Measurements from ENCODE around the gene OLFM2.
"Not testable (repeated sequence)": the region's sequence is repeated elsewhere in the genome, so short reads cannot be mapped to it uniquely, and the experiment has no call there.

OLFM2 gene

DNA sequence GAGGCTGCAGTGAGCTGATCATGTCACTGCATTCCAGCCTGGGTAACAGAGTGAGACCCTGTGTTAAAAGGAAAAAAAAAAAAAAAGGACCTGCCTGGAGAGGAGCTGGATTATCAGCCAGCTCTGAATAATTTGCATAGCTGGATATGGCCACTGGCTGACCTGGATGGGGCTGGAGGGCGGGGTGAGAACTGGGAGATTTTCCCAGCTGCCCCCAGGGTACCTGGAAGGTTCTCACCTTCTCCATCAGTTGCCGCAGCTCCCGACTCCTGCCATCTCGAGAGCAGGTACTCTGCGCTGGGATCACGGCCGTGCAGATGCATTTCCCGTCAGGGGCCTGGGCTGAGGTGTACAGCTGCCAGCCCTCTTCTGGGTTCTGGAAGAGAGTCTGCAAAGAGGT, 75.9 kb downstream of the OLFM2 start:
- no peak for DNase-seq

DNA sequence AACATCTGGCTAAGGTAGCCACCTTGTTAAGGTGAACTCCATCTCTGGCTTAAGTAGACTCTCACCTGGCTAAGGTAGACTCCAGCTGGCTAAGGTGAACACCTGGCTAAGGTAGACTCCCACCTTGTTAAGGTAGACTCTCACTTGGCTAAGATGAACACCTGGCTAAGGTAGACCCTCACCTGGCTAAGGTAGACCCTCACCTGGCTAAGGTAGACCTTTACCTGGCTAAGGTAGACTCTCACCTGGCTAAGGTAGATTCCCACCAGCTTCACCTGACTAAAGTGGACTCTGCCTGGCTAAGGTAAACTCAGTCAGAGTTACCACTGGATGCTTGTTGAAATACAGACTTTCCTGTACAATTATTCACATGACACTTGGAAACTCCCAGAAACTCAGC, 77.5 kb downstream of the OLFM2 start:
- DNase-seq: no peak

DNA sequence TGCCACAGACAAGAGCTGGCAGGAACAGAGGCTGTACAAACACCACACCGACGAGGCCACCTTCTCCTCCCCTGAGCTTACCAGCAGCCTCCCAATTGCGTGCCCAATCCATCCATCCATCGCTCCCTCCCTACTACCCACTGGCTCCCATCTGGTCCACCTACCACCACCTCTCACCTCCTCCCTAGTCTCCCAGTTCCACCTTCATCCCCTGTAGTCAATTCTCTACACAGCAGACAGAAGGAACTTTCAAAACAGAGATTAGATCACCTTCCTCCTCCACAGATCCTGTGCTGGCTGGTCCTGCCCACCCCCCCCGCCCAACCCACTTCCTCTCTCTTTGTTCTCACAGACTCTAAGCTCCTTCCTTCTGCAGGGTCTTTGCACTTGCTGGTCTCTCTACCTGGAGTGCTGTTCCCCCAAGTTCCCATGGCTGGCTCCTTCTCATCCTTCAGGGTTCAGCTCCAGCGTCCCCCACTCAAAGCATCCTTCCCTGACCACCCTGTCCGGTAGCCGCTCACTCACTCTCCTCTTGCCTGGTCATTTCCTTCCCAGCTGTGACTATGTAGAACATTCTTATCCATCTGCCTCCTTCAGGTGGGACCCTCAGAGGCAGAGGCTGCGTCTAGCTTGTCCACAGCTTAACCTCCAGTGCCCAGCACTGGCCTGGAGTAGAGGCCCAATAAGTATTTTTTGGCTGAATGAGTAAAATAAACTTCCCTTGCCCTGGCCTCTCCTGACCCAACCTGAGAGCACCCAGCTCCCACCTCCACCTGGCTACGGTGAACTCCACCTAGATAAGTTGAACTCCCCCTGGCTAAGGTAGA, 78.2 kb downstream of the OLFM2 start:
- no peak for DNase-seq

DNA sequence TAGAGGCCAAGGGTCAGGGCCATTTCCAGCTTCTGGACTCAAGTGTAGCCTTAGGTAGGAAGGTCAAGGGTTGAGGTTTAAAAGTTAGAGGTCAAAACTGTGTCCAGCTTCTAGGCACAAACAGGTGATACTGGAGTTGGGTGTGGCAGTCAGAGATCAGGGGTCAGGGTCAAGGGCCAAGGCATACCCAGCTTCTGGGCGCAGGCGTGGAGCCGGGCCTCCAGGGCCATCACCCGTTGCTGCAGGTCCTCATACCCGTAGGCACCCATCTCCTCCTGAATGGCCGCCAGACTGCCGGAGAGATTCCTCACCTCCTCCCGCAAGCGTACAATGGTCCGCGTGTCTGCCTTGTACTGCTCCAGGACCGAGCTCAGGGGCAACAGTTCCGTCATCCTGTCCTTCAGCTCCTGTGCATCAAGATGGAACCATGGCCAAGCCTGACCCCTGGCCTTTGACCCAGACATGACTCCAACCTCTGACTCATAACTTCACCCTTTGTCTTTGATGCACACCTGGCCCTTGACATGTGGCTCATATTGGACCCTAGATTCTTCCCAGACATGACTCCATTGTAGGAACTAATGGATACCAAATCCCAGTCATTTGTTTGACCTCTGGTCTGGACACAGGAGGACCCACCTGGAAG, 79.1 kb downstream of the OLFM2 start:
- no peak for DNase-seq

DNA sequence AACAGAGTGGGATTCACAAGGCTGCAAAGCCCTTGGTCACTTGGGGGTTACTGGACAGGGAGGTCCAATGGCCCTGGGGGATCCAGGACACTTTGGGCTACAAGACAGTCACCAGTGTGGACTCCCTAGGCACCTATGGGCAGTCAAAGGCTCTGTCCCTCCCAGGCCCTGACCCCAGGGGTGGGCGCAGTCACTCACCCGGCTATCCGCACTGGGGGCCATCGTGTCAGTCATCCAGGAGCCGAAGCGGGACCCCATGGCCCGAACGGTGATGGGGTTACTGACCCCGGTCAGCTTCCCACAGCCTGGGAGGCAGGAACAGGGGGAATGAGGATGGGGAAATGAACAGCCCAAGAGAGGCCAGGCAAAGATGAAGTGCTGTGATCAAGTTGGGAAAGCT, 79.7 kb downstream of the OLFM2 start:
- DNase-seq: no peak

DNA sequence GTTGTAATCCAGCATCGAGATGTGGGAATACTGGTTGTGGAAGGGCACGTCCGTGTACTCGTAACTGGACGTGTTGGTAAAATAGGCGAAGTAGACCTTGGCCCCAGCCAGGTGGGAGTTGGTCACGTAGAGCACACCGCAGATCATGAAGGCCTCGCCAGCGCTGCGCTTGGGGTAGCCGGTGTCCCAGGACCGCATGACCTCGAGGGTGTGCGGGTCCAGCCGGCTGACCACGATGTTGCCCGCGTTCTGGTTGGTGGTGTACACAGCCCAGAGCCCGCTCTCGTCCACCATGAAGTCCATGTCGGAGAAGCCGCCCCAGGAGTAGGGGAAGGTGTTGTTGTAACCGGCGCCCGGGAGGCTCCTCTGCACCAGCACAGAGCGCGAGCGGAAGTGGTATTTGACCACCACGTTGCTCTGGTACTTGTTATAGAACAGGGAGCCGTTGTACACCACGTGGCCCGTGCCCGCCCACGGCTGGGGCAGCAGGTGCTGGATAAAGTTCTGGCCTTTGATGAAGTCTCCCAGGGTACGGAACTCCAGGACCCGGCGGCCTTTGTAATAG, 82.0 kb downstream of the OLFM2 start:
- DNase-seq: no peak

DNA sequence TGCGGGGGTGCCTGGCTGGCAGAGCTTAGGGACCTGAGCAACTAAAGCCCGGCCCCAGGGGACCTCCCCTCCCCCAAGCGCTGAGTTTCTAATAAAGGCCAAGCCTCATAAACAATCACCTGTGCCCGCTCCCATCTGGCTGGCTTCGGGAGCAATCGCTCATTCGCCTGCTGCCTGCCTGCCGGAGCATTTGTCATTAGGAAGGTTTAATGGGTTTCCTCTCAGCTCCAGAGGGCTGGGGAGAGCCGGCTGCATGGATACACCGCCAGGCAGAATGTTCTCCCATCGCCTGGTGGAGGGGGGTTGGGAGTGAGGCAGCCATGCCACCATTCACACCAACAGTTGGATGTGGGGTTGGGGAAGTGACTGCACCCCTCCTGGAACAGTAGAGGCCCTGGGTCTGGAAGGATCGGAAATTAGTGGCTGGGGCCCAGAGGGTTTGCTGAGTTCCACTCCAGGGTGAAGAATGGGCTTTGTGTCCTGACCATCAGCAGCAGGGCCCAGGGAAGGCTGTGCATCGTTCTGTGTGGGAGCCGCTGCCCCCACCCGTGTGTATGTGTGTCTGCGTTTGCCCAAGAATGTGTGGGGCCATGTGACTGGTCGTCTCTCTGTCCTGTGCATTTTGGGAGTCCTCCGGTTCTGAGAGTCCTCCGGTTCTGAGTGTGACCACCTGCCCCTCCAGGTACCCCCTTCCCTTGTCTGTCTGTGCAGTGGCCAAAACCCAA, 85.9 kb downstream of the OLFM2 start:
- no peak for DNase-seq

DNA sequence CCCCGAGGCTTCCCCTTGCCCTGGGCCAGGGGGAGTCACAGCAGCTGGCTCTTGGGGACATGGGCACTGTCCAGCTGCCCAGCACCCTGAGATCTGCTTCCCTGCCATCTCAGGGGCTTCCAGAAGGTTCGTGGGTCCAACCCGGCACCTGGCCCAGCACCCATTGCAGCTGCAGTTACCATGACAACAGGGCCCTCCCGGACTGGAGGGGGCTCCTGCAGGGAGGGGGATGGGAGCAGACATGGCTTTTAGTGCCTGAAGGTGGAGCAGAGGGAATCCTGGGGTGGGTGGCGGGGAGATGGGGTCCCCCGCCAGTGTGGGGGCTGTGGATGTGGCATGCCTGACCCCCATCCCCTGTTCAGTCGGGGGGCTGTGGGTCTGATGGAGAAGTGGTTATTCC, 86.5 kb downstream of the OLFM2 start:
- no peak for DNase-seq

DNA sequence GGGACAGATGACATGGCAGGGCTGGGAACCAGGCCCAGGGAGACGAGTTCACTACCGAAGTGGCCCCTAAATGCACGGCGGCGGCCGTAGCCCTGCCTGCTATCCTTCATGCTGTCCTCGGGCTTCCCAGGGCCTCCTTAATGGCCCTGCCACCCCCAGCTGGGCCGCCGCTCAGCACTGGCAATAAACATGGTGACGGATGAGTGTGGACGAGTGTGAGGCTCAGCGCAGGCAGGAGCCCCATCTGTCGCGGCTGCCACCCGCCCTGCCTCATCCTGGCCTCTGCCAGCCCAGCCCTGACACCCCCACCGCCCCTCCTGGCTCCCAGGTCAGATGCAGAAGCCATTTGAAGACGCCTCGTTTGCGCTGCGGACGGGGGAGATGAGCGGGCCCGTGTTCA, 87.6 kb downstream of the OLFM2 start:
- peak in 1 of 2 experiments; percentile 32 for DNase-seq

DNA sequence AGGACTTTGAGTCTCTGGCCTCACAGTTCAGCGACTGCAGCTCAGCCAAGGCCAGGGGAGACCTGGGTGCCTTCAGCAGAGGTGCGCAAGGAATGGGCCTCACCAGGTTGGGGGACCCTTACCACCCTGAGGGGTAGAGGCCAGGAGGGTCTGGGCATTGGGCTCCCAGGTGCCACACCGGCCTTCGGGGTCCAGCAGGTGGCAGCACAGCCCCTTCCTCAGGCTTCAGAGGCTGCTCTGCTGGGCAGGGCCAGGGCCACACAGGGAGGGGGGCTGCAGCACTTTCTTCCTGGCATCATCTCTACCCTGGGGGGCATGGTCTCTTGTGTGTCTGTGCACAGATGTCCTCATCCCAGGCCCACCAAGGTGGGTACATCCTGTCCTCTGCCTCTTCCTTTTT, 88.3 kb downstream of the OLFM2 start:
- DNase-seq: no peak

DNA sequence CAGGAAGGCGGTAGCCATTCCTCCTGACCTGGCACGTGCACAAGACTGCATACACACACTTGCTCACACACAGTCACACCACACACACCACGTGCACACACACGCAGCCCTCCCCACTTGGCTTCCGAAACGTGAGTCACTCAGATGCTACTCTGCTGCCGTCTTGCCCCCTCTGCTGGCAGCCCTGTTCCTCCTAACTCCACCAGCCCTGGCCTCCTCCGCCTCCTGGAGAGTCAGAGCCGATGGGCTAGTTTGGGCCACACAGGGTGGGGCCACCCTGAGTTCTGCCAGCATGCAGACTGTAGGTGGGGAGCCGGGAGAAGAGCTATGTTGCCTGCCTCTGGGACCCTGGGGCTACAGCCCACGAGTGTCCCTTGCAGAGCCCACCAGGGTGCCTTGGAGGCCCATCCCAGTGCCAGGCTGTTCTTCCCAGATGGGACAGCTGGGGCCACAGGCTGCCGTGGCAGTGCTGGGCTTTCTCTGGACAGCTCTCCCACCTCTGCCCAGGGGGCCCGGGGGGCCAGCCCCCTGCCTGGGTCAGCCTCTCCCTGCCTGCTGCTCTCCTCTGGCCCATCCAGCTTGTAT, 89.1 kb downstream of the OLFM2 start:
- no peak for DNase-seq

DNA sequence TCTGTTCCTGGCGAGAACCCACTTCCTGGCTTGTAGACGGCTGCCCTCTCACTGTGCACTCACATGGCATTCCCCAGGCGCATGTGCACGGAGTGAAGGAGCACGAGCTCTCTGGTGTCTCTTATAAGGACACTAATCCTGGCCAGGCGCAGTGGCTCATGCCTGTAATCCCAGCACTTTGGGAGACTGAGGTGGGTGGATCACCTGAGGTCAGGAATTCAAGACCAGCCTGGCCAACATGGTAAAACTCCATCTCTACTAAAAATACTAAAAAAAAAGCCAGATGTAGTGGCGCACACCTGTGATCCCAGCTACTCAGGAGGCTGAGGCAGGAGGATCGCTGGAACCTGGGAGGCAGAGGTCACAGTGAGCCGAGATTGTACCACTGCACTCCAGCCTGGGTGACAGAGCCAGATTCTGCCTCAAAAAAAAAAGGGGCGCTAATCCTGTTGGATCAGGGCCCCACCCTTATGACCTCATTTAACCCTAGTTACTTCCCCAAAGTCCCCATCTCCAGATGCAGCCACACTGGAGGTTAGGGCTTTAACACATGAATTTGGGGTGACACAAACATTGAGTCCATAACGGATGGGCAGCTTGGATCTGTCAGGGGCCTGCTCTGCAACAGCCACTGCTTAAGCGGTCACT, 92.6 kb downstream of the OLFM2 start:
- DNase-seq: not testable (repeated sequence)

DNA sequence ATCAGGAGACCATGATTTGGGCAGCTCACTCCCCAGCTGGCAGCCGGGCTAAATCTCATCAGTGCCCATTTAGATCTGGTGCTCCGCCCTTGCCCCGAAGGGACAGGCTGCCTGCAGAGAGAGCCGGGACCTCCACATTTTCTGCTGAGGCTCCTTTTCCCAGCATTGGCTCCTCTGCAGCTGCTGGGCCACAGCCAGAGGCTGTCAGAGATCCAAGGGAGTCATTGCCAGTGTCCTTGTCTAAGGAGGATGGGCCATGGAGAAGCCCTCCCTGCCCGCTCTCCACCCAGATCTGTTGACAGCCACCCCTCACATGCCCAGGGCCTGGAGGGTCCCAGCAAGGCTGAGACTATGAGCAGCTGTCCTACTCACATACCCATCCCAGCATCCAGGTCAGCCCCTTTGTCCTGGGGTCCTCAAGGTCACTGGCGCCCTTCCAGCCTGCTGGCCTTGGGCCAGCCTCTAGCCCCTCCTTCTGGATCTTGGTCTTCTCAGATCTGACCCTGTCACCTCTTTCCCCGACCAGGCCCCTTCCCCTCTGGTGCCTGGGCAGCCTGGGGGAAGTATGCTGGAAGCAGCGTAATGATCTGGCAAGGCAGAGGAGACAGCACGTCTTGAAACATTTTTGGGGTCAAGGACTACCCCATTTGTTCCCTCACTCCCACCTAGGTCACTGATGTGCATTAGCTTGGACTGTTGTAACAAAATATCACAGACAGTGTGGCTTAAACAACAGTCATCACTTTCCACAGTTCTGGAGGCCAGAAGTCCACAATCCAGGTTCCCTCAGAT, 93.3 kb downstream of the OLFM2 start:
- DNase-seq: no peak

DNA sequence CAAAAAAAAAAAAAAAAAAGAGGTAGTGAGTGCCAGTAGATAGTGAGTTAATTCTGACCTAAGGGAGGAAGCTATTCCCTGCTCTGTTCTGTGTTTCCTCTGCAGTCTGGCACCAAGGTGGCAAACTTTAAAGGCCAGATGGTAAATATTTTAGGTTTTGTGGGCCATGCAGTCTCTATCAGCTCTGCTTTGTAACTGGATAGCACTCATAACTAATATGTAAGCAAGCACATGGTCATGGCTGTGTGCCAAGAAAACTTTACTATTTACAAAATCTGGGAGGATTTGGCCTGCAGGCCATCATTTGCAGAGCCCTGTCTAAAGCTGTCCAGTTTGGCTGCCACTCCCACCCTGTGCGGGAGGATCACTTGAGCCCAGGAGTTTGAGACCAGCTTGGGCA, 96.9 kb downstream of the OLFM2 start:
- no peak for DNase-seq

DNA sequence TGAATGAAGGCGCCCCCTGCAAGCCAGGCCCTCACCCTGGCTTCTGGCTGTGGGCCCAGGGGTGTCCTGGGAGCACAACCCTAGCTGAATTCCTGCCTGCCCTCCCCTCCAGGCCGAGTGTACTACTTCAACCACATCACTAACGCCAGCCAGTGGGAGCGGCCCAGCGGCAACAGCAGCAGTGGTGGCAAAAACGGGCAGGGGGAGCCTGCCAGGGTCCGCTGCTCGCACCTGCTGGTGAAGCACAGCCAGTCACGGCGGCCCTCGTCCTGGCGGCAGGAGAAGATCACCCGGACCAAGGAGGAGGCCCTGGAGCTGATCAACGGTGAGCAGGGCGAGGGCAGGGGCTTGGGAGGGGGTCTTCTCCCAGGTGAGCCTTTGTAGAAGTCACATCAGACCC, 98.0 kb downstream of the OLFM2 start:
- DNase-seq: no peak

DNA sequence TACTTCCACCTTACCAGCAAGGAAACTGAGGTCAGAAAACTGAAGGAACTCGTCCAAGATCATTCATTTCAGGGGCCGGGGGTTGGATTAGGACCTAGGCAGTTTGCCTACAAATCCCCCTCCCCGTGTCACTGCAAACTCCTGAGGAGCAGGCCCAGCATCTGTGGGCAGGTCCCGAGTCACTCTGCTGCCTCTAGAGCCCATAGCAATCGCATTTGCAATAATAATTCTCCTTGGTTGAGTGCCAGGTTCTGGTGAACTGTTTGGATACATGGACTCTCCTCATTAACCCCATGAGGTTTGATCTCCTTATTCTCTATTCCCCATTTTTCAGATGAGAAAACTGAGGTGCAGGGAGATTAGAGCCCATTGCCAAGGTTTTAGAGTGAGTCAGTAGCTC, 100.3 kb downstream of the OLFM2 start:
- DNase-seq: no peak

DNA sequence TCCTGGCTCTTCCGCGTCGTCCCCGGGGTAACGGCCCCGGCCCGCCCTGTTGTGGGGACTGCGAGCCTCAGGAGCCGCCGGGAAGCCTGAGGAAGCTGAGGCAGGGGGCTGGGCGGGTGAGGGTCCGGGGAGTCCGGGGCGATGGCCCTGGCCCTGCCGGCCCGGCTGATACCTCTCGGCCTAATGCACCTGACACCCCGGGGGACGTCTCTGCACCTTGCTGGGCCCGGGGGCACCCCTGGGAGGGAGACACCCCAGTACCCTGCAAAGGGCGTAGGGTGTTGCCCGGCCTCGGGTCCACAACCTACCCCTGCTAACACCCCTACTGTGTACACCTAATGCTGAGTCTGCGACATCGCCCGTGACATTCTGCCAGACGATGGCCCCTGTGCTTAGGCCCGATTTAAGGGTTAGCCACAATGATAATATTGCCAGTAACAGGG, 100.8 kb downstream of the OLFM2 start:
- no peak for DNase-seq

DNA sequence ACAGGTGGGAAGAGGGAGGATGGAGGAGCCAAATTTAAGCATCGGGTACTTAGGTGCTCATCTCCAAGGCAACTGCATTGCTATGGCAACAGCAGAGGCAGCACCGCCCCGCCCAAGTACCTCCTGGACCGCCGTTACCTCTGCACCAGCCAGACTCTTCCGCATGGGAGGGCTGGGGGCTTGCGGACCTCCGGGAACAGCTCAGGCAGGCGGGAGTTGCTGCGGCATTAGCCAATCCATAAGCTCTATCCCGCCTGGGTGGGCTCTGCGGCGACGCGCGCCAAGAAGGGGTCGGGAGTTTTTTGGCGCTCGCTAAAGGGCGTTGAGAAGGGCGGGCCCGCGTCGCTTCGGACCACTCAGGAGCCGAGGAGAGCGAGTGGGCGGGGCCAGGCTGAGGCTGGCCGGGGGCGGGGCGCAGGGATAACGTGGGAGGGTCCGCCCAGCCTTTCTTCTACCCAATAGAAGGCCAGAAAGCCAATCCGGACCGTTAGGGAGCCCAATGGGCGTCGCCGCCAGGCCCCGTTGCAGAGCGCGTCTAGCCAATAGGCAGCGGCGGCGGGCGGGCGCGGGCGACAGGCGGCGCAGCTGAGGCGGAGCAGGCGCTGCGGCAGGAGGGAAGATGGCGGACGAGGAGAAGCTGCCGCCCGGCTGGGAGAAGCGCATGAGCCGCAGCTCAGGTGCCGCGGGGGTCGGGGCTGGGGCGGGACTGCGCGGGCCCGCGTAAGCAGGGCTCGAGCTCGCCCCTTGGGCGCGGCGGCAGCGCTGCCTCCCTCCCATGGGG, 101.4 kb downstream of the OLFM2 start, which contains the start of gene PIN1:
Gene PIN1 (plus strand): TSS at position 593 of the 781 bp plus-strand sequence. CDS start 27 bp downstream, at position 620.
- DNase-seq: peak; percentile 87 to 96

DNA sequence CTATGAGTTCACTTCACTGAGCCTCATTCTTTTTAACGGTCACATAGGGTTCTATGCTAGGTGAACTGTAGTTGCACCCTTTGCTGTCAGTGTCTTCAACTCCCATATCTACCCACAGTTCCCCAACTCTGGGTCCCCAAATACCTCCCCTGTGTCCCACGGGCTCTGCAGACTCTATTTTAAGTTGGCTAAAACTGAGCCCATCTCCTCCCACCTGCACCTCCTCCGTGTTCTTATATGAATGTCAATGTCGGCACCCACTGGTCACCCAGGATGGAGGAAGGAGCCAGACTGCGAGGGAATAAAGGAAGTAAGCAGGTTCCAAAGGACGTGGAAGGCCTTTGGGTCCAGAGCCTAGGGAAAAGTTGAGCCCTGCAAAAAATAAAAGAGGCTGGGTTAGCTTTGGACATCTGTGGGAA, 102.0 kb downstream of the OLFM2 start:
- DNase-seq: no peak

DNA sequence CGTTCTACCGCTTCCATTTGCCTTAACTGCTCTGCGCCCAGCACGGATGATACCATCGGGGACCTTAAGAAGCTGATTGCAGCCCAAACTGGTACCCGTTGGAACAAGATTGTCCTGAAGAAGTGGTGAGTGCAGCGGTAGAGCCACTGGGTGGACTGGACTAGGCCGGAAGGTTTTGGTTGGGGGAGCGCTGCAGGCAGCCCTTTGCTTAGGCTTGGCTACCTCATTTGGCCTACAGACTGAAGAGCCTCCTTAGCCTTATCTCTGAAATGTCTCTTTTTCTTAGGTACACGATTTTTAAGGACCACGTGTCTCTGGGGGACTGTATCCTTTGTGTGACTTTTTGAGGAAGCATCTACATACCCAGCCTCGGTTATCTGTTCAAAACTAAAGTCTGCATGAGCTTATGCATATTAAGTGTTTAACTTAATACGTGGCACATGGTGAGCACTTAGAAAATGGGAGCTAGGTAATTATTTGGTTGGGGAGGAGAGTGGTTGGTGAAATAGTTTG, 107.7 kb downstream of the OLFM2 start:
- no peak for DNase-seq
